Panc1 (cell line): ENCODE data around the gene STYXL1. TPM values are rescaled to one million over a fixed set of nuclear protein-coding genes. Genes with fewer than 3 reads are reported as not detected.

Experiments used
- ATAC-seq: fragments of 200-7000 bp; cut with Tn5 transposase; 2 replicates; pipeline ENCODE4 v1.9.1; 2020; ENCODE audit warnings: mild to moderate bottlenecking, moderate library complexity
- BruUV-seq: library from RNA; stranded (reverse); fragments of 400-500 nt; replicated peaks from 2 replicates; lab custom pipeline; 2021; lab: Mats Ljungman, UMichigan
- CTCF ChIA-PET: fragments of 300-600 bp; sonication (Branson Sonifier 250); formaldehyde crosslinking; loops from one replicate; lab custom pipeline; 2022; ENCODE audit warnings: antibody characterized with exemption; lab: Charles Lee
- POLR2A ChIA-PET: fragments of 300-600 bp; sonication (Branson Sonifier 250); formaldehyde crosslinking; loops from one replicate; lab custom pipeline; 2022; ENCODE audit warnings: antibody characterized with exemption; lab: Charles Lee
- DNase-seq: peaks from one replicate; pipeline ENCODE4 v3.0.0-alpha.2; 2010; ENCODE audit warnings: low read depth, low spot score
- H3K27ac ChIP-seq: 2 replicates; pipeline ENCODE4 v1.5.1; 2011; ENCODE audit warnings: mild to moderate bottlenecking, low read length, inconsistent platforms
- H3K27me3 ChIP-seq: fragments of 200-500 bp; sonication (Bioruptor generic); 2 replicates; pipeline ENCODE4 v1.6.0; 2014; ENCODE audit warnings: low read length, inconsistent platforms; ENCODE audit not compliant: control insufficient read depth, insufficient read depth
- H3K36me3 ChIP-seq: fragments of 200-500 bp; sonication (Bioruptor generic); 2 replicates; pipeline ENCODE4 v1.5.1; 2014; ENCODE audit warnings: inconsistent platforms, mild to moderate bottlenecking, low read length, moderate library complexity; ENCODE audit not compliant: control insufficient read depth, insufficient read depth
- H3K4me1 ChIP-seq: 2 replicates; pipeline ENCODE4 v1.5.1; 2011; ENCODE audit warnings: inconsistent platforms, mild to moderate bottlenecking, low read length, moderate library complexity; ENCODE audit not compliant: control insufficient read depth, insufficient read depth
- H3K4me3 ChIP-seq, 2 experiments: 2 replicates each; pipeline ENCODE4 v1.5.1; 2011 to 2012; ENCODE audit warnings: low read depth in 2 of 2, low read length in 2 of 2, mild to moderate bottlenecking in 2 of 2, inconsistent platforms in 1 of 2, moderate library complexity in 1 of 2
- H3K9me3 ChIP-seq: fragments of 200-500 bp; sonication (Bioruptor generic); 2 replicates; pipeline ENCODE4 v1.5.1; 2014; ENCODE audit warnings: low read depth, mild to moderate bottlenecking, inconsistent platforms, low read length, moderate library complexity; ENCODE audit not compliant: control insufficient read depth, insufficient read depth
- POLR2AphosphoS5 ChIP-seq: IDR thresholded peaks from 2 replicates; pipeline ENCODE4 v1.6.1; 2012; ENCODE audit warnings: mild to moderate bottlenecking, low read depth, low read length, moderate library complexity
- SIN3A ChIP-seq: IDR thresholded peaks from 2 replicates; pipeline ENCODE4 v1.6.1; 2012; ENCODE audit warnings: low read depth, mild to moderate bottlenecking, low read length, moderate library complexity, borderline replicate concordance; ENCODE audit not compliant: insufficient read depth
- TCF7L2 ChIP-seq: IDR thresholded peaks from 2 replicates; pipeline ENCODE4 v1.6.1; 2011; ENCODE audit warnings: mild to moderate bottlenecking, low read depth, low read length, inconsistent platforms
- in situ Hi-C: cut with HindIII; loops from 2 replicates; pipeline ENCODE4 v1.10.0; 2016; ENCODE audit warnings: low sequenced_read_pairs, low pct_unique_long_range_greater_than_20kb
- intact Hi-C: fragments of 100-400 bp; cut with micrococcal nuclease; formaldehyde crosslinking; loops from one replicate; pipeline ENCODE4 v1.10.0; 2022; ENCODE audit not compliant: unreplicated experiment
- total RNA-seq: library from RNA; stranded (reverse); gene quantifications from one replicate; pipeline ENCODE4 v1.2.1, GENCODE V29; 2021; ENCODE audit not compliant: unreplicated experiment
- TF ChIP-seq, protein P1 (sequence below): fragments of 450-650 bp; IDR thresholded peaks from 2 replicates; pipeline ENCODE4 v1.5.1; 2017; ENCODE audit warnings: mild to moderate bottlenecking
- TF ChIP-seq, protein P2 (sequence below), 2 experiments: IDR thresholded peaks; 2 replicates each; pipeline ENCODE4 v1.6.1; 2011 to 2012; ENCODE audit warnings: low read depth in 2 of 2, control low read depth in 1 of 2, low read length in 1 of 2, mild to moderate bottlenecking in 1 of 2, moderate library complexity in 1 of 2; ENCODE audit not compliant: insufficient read depth in 1 of 2

The STYXL1 gene
- total RNA-seq, 1 experiment from 2014 or later: 57.6 TPM

GRCh38 chr7:75987805-75988567, 59.8 kb downstream of the STYXL1 start:
- BruUV-seq: no TSS peak
- no peaks in the 10 kb centered on the region for H3K9me3 ChIP-seq
- ATAC-seq: no peak
- H3K27me3 ChIP-seq: no peaks in the 10 kb centered on the region
- no peaks in the 10 kb centered on the region for H3K36me3 ChIP-seq
- ChIA-PET POLR2A (interaction anchor here (0.6 kb wide), 1 partner anchor 16 kb away, joined by 4 read pairs; no protein-coding TSS in a partner anchor), CTCF (no interaction called here)
- TF ChIP-seq, protein P1, sequence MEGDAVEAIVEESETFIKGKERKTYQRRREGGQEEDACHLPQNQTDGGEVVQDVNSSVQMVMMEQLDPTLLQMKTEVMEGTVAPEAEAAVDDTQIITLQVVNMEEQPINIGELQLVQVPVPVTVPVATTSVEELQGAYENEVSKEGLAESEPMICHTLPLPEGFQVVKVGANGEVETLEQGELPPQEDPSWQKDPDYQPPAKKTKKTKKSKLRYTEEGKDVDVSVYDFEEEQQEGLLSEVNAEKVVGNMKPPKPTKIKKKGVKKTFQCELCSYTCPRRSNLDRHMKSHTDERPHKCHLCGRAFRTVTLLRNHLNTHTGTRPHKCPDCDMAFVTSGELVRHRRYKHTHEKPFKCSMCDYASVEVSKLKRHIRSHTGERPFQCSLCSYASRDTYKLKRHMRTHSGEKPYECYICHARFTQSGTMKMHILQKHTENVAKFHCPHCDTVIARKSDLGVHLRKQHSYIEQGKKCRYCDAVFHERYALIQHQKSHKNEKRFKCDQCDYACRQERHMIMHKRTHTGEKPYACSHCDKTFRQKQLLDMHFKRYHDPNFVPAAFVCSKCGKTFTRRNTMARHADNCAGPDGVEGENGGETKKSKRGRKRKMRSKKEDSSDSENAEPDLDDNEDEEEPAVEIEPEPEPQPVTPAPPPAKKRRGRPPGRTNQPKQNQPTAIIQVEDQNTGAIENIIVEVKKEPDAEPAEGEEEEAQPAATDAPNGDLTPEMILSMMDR: no peak
- TF ChIP-seq POLR2AphosphoS5: no peak
- no peak for TF ChIP-seq SIN3A
- no peak for TF ChIP-seq TCF7L2
- TF ChIP-seq, protein P2, sequence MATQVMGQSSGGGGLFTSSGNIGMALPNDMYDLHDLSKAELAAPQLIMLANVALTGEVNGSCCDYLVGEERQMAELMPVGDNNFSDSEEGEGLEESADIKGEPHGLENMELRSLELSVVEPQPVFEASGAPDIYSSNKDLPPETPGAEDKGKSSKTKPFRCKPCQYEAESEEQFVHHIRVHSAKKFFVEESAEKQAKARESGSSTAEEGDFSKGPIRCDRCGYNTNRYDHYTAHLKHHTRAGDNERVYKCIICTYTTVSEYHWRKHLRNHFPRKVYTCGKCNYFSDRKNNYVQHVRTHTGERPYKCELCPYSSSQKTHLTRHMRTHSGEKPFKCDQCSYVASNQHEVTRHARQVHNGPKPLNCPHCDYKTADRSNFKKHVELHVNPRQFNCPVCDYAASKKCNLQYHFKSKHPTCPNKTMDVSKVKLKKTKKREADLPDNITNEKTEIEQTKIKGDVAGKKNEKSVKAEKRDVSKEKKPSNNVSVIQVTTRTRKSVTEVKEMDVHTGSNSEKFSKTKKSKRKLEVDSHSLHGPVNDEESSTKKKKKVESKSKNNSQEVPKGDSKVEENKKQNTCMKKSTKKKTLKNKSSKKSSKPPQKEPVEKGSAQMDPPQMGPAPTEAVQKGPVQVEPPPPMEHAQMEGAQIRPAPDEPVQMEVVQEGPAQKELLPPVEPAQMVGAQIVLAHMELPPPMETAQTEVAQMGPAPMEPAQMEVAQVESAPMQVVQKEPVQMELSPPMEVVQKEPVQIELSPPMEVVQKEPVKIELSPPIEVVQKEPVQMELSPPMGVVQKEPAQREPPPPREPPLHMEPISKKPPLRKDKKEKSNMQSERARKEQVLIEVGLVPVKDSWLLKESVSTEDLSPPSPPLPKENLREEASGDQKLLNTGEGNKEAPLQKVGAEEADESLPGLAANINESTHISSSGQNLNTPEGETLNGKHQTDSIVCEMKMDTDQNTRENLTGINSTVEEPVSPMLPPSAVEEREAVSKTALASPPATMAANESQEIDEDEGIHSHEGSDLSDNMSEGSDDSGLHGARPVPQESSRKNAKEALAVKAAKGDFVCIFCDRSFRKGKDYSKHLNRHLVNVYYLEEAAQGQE (IDR thresholded peaks at IDR 0.05; ENCODE audit: insufficient read depth in 1 of 2, low read depth in 2 of 2, low read length in 1 of 2): no peak
- H3K4me3 ChIP-seq: no peak overlapping the region
- no peak for DNase-seq
- intact Hi-C loops (no loop called here), in situ Hi-C loops (no loop called here)
- H3K27ac ChIP-seq: peak overlapping the region; percentile 44; the same call in 1 of the 2 replicates
- peaks cover 16% of the 10 kb centered on the region for H3K4me1 ChIP-seq

DNA sequence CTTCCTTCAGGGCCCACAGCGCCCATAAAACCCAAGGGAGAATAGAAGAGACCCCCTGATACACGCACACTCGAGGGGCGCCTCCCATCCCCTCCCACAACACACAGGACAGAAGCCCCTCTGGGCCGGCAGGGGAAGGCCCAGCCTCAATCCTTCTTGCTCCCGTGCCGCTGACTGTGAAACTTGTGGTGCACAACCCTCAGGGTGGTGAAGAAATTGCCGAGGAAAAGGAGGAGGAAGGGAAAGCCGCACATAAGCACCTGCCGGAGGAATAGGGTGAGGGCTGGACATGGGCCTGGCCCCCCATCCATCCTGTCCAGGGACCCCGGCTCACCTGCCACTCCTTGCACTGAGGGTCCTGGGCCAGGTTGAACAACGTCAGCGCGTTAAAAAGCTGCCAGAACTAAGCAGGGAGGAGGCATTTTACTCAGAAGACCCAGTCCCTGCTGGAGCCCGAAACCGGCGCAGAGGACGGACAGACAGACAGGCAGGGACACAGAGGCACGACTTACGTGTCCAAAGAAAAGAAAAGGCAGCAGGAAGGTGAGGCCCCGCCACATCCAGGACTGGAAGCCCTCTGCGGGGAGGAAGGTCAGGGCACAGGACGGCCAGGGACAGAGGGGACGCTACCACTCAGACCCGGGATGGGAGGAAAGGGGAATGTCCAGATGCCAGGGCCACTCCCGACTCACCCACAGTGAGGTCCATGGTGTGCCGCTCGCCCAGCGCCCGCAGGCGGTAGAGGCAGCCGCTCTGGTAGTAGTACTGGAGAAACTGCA, 60.6 kb downstream of the STYXL1 start:
- ChIA-PET POLR2A (no interaction called here), CTCF (no interaction called here)
- BruUV-seq: no TSS peak
- no peak for ATAC-seq
- intact Hi-C loops (no loop called here), in situ Hi-C loops (no loop called here)
- Histone ChIP-seq H3K4me1 (peaks cover 15% of the 10 kb centered on the region), H3K36me3 (no peaks in the 10 kb centered on the region), H3K27me3 (no peaks in the 10 kb centered on the region), H3K9me3 (no peaks in the 10 kb centered on the region), H3K27ac (no peak overlapping the region), H3K4me3 (no peak overlapping the region)
- DNase-seq: no peak
- TF ChIP-seq, protein P1: no peak
- TF ChIP-seq, protein P2 (IDR thresholded peaks at IDR 0.05; ENCODE audit: insufficient read depth in 1 of 2, low read depth in 2 of 2, low read length in 1 of 2): no peak
- no peak for TF ChIP-seq POLR2AphosphoS5
- no peak for TF ChIP-seq TCF7L2
- TF ChIP-seq SIN3A: no peak
